ENCODE measurements around the gene SKAP1. TPM values are rescaled to one million over a fixed set of nuclear protein-coding genes. Genes with fewer than 3 reads are reported as not detected.

SKAP1 gene
- total and polyA plus RNA-seq, 12 donors = 3.2 to 117 (median 10.7) TPM

DNA sequence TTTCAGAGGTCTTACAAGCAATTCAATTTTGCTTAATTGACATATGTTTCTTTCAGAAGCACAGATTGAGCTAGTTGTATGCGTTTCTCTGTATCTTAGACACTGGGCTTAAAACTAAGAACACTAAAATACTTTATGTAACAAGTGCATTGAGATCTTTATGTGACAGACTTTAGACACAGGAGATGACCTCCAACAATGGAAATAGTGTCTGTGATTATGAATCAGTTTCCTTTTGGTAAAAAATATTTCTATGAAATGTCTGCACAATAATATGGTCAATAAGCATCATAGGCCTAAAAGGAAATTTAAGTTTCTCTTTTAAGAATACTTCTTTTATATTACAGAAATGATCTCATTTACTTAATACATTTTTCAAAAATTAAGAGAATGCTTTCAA, 153.2 kb downstream of the SKAP1 start:
- TF ChIP-seq POLR2A (IDR thresholded peaks at IDR 0.05) = no peak
- TF ChIP-seq, protein P1, sequence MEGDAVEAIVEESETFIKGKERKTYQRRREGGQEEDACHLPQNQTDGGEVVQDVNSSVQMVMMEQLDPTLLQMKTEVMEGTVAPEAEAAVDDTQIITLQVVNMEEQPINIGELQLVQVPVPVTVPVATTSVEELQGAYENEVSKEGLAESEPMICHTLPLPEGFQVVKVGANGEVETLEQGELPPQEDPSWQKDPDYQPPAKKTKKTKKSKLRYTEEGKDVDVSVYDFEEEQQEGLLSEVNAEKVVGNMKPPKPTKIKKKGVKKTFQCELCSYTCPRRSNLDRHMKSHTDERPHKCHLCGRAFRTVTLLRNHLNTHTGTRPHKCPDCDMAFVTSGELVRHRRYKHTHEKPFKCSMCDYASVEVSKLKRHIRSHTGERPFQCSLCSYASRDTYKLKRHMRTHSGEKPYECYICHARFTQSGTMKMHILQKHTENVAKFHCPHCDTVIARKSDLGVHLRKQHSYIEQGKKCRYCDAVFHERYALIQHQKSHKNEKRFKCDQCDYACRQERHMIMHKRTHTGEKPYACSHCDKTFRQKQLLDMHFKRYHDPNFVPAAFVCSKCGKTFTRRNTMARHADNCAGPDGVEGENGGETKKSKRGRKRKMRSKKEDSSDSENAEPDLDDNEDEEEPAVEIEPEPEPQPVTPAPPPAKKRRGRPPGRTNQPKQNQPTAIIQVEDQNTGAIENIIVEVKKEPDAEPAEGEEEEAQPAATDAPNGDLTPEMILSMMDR (IDR thresholded peaks at IDR 0.05) = no peak
- H3K27ac ChIP-seq = no peak overlapping the region
- H3K4me1 ChIP-seq (replicated peaks in 1 of 2) = no peaks in the 10 kb centered on the region
- no peaks in the 10 kb centered on the region for H3K36me3 ChIP-seq (replicated peaks in 1 of 2)
- 93 to 99% (median 96%) methylated on average over 1 of the region's 1 CpG for WGBS, 4 donors
- no peaks in the 10 kb centered on the region for H3K9me3 ChIP-seq (replicated peaks in 1 of 3)
- H3K4me3 ChIP-seq = no peak overlapping the region
- no peak for DNase-seq
- intact Hi-C loops (cut with DNase I) = no loop called here
- H3K27me3 ChIP-seq = no peaks in the 10 kb centered on the region

DNA sequence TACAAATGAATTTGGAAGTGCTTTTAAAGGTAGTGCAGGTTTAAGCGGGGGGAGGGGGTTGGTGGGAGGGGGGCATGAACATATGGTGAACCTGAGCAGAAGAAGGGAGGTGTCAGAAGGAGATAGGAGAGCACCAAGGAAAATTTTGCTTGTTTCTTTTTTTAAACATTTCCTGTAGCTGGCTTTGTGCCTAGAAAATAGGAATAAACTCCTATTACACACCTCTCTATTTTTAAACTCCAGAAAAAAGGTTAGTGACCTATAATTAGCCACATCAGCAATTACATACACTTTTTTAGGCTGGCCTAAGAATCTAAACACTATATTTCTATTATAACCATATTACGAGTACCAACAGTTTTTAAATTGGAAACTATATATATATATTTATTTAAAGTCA, 159.1 kb downstream of the SKAP1 start:
- peaks cover 0 to 4% of the 10 kb centered on the region in 2 donors for H3K4me1 ChIP-seq (replicated peaks in 1 of 2)
- 62 to 79% (median 74%) methylated on average over 2 of the region's 2 CpGs for WGBS, 4 donors
- no peaks in the 10 kb centered on the region for H3K9me3 ChIP-seq (replicated peaks in 1 of 3)
- H3K27me3 ChIP-seq = no peaks in the 10 kb centered on the region
- no peak for TF ChIP-seq POLR2A (IDR thresholded peaks at IDR 0.05)
- TF ChIP-seq, protein P1 (IDR thresholded peaks at IDR 0.05) = no peak
- no peak for DNase-seq
- no peak overlapping the region for H3K27ac ChIP-seq
- no peaks in the 10 kb centered on the region for H3K36me3 ChIP-seq (replicated peaks in 1 of 2)
- H3K4me3 ChIP-seq = no peak overlapping the region
- intact Hi-C loops (cut with DNase I) = no loop called here

DNA sequence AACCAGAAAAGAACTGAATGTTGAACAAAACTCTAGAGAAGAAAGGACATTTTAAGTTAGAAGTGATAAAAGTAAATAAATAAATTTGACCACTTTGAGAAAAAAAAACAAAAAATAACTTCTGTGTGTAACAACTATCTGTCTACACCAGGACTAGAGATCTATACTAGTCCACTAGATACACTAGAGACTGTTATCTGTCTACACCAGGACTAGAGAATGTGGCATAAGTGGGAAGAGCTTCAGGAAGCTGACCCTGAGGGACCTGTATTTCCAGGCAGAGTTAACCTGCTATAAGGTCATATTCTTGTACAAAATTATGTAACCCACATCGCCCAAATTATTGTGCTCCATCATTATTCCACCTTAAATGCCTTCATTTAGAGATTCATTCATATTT, 160.8 kb downstream of the SKAP1 start:
- no peak overlapping the region for H3K27ac ChIP-seq
- H3K36me3 ChIP-seq (replicated peaks in 1 of 2) = no peaks in the 10 kb centered on the region
- no peaks in the 10 kb centered on the region for H3K27me3 ChIP-seq
- peaks cover 0 to 4% of the 10 kb centered on the region in 2 donors for H3K4me1 ChIP-seq (replicated peaks in 1 of 2)
- TF ChIP-seq, protein P1 (IDR thresholded peaks at IDR 0.05) = no peak
- TF ChIP-seq POLR2A (IDR thresholded peaks at IDR 0.05) = no peak
- 75 to 94% (median 88%) methylated on average over 1 of the region's 1 CpG for WGBS, 4 donors
- H3K4me3 ChIP-seq = no peak overlapping the region
- intact Hi-C loops (cut with DNase I) = no loop called here
- DNase-seq = no peak
- H3K9me3 ChIP-seq (replicated peaks in 1 of 3) = no peaks in the 10 kb centered on the region

DNA sequence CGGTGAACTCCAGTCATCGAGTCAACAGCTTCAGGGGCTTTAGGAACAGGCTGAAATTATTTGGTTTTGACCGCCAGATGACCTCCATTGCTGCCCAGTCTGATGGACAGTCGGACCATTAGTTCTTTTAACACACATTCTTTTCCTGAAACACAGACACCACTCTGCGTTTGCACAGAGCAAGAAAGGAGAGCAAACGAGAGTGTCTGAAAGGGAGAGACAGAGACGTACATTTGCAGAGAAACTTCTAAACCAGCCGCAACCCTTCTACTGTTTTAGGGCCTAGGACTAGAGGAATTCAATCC, 166.3 kb downstream of the SKAP1 start:
- WGBS, 4 donors = 83 to 91% (median 86%) methylated on average over 8 of the region's 8 CpGs
- intact Hi-C loops (cut with DNase I) = no loop called here

More for the DNA sequence above, 166.3 kb downstream of the SKAP1 start:
- no peak overlapping the region for H3K27ac ChIP-seq
- TF ChIP-seq, protein P1 (IDR thresholded peaks at IDR 0.05) = no peak
- TF ChIP-seq POLR2A (IDR thresholded peaks at IDR 0.05) = no peak
- no peak for DNase-seq
- H3K9me3 ChIP-seq (replicated peaks in 1 of 3) = no peaks in the 10 kb centered on the region
- H3K36me3 ChIP-seq (replicated peaks in 1 of 2) = no peaks in the 10 kb centered on the region
- no peak overlapping the region for H3K4me3 ChIP-seq
- H3K27me3 ChIP-seq = no peaks in the 10 kb centered on the region
- no peaks in the 10 kb centered on the region for H3K4me1 ChIP-seq (replicated peaks in 1 of 2)
